Liver (tissue), 3 donors: ENCODE results near the gene ANO10.

ENCODE experiments used
- CTCF ChIP-seq: fragments of 150-350 bp; IDR thresholded peaks from 2 replicates; pipeline ENCODE4 v1.5.1; 2017; ENCODE audit warnings: improper control_type of control experiment, low read depth, low read length; ENCODE audit not compliant: missing input control
- MAX ChIP-seq: IDR thresholded peaks from 2 replicates; pipeline ENCODE4 v1.6.1; 2016; ENCODE audit warnings: antibody characterized with exemption
- SP1 ChIP-seq: IDR thresholded peaks from 2 replicates; pipeline ENCODE4 v1.6.1; 2018; ENCODE audit warnings: antibody characterized with exemption, mild to moderate bottlenecking
- donor health status: healthy.
- donor health status: healthy.

- TF ChIP-seq MAX: no peak
- TF ChIP-seq CTCF: no peak
- TF ChIP-seq SP1: no peak
Observed at GRCh38 chr3:43326891-43327581, 294.8 kb downstream of the ANO10 start.
